ENCODE data around the gene AADACL2.

The AADACL2 gene

GRCh38 chr3:151733613-151734012, at the start of gene AADACL2:
Gene AADACL2 (plus strand): TSS chr3:151733927. CDS start chr3:151734036, 109 bp downstream.
- Histone ChIP-seq H3K27me3 (replicated peaks; ENCODE audit: control insufficient read depth, insufficient read depth, low read length) (no peaks in the 10 kb centered on the region), H3K4me3 (replicated peaks; ENCODE audit: low read depth, low read length) (no peak within 1 kb of the TSS), H3K36me3 (ENCODE audit: control insufficient read depth, insufficient read depth, low read length) (no peaks in the 10 kb centered on the region)
- no peak for TF ChIP-seq CTCF (IDR thresholded peaks at IDR 0.05; ENCODE audit: insufficient read depth, low read length, poor library complexity, severe bottlenecking)
- DNase-seq (ENCODE audit: extremely low read depth, insufficient read length) = no peak

- TF ChIP-seq CTCF (IDR thresholded peaks at IDR 0.05; ENCODE audit: insufficient read depth, low read length, poor library complexity, severe bottlenecking) = no peak
- no peak for DNase-seq (ENCODE audit: extremely low read depth, insufficient read length)
- Histone ChIP-seq H3K36me3 (ENCODE audit: control insufficient read depth, insufficient read depth, low read length) (no peaks in the 10 kb centered on the region), H3K4me3 (replicated peaks; ENCODE audit: low read depth, low read length) (no peak overlapping the region), H3K27me3 (replicated peaks; ENCODE audit: control insufficient read depth, insufficient read depth, low read length) (no peaks in the 10 kb centered on the region)
Measured at GRCh38 chr3:151684094-151684493, 49.6 kb upstream of the AADACL2 start.

- Histone ChIP-seq H3K36me3 (ENCODE audit: control insufficient read depth, insufficient read depth, low read length) (no peaks in the 10 kb centered on the region), H3K4me3 (replicated peaks; ENCODE audit: low read depth, low read length) (no peak overlapping the region), H3K27me3 (replicated peaks; ENCODE audit: control insufficient read depth, insufficient read depth, low read length) (no peaks in the 10 kb centered on the region)
- no peak for TF ChIP-seq CTCF (IDR thresholded peaks at IDR 0.05; ENCODE audit: insufficient read depth, low read length, poor library complexity, severe bottlenecking)
- DNase-seq (ENCODE audit: extremely low read depth, insufficient read length) = no peak
Measured at GRCh38 chr3:151686257-151686656, 47.5 kb upstream of the AADACL2 start.

GRCh38 chr3:151687076-151687475, 46.7 kb upstream of the AADACL2 start:
- Histone ChIP-seq H3K27me3 (replicated peaks; ENCODE audit: control insufficient read depth, insufficient read depth, low read length) (no peaks in the 10 kb centered on the region), H3K36me3 (ENCODE audit: control insufficient read depth, insufficient read depth, low read length) (no peaks in the 10 kb centered on the region), H3K4me3 (replicated peaks; ENCODE audit: low read depth, low read length) (no peak overlapping the region)
- DNase-seq (ENCODE audit: extremely low read depth, insufficient read length) = no peak
- TF ChIP-seq CTCF (IDR thresholded peaks at IDR 0.05; ENCODE audit: insufficient read depth, low read length, poor library complexity, severe bottlenecking) = no peak

- TF ChIP-seq CTCF (IDR thresholded peaks at IDR 0.05; ENCODE audit: insufficient read depth, low read length, poor library complexity, severe bottlenecking) = no peak
- Histone ChIP-seq H3K36me3 (ENCODE audit: control insufficient read depth, insufficient read depth, low read length) (no peaks in the 10 kb centered on the region), H3K27me3 (replicated peaks; ENCODE audit: control insufficient read depth, insufficient read depth, low read length) (no peaks in the 10 kb centered on the region), H3K4me3 (replicated peaks; ENCODE audit: low read depth, low read length) (no peak overlapping the region)
- DNase-seq (ENCODE audit: extremely low read depth, insufficient read length) = no peak
Measured at GRCh38 chr3:151688571-151688970, 45.2 kb upstream of the AADACL2 start.

- H3K36me3 ChIP-seq (ENCODE audit: control insufficient read depth, insufficient read depth, low read length) = no peaks in the 10 kb centered on the region
- no peak for TF ChIP-seq CTCF (IDR thresholded peaks at IDR 0.05; ENCODE audit: insufficient read depth, low read length, poor library complexity, severe bottlenecking)
- H3K4me3 ChIP-seq (replicated peaks; ENCODE audit: low read depth, low read length) = no peak overlapping the region
- H3K27me3 ChIP-seq (replicated peaks; ENCODE audit: control insufficient read depth, insufficient read depth, low read length) = no peaks in the 10 kb centered on the region
- no peak for DNase-seq (ENCODE audit: extremely low read depth, insufficient read length)
Measured at GRCh38 chr3:151690645-151691044, 43.1 kb upstream of the AADACL2 start.
